Dermis microvascular lymphatic vessel endothelial cell (primary cell): Measurements from ENCODE around the gene MMD2. TPM values are rescaled to one million over a fixed set of nuclear protein-coding genes. Genes with fewer than 3 reads are reported as not detected.
"Not testable (repeated sequence)": the region's sequence is repeated elsewhere in the genome, so short reads cannot be mapped to it uniquely, and the experiment has no call there.

ENCODE experiments used
- DNase-seq, 2 donors: peaks; one replicate each; pipeline versions ENCODE4 v3.0.0 to v3.0.0-alpha.2; 2010; ENCODE audit warnings: low read depth in 2 of 2
- total RNA-seq: library from RNA; depleted of rRNA; stranded (reverse); fragments of >200 nt; gene quantifications from 2 replicates; pipeline ENCODE4 v1.2.1, GENCODE V29; 2014

MMD2 gene, protein sequence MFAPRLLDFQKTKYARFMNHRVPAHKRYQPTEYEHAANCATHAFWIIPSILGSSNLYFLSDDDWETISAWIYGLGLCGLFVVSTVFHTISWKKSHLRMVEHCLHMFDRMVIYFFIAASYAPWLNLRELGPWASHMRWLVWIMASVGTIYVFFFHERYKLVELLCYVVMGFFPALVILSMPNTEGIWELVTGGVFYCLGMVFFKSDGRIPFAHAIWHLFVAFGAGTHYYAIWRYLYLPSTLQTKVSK
- not detected in 2 replicates for total RNA-seq

DNA sequence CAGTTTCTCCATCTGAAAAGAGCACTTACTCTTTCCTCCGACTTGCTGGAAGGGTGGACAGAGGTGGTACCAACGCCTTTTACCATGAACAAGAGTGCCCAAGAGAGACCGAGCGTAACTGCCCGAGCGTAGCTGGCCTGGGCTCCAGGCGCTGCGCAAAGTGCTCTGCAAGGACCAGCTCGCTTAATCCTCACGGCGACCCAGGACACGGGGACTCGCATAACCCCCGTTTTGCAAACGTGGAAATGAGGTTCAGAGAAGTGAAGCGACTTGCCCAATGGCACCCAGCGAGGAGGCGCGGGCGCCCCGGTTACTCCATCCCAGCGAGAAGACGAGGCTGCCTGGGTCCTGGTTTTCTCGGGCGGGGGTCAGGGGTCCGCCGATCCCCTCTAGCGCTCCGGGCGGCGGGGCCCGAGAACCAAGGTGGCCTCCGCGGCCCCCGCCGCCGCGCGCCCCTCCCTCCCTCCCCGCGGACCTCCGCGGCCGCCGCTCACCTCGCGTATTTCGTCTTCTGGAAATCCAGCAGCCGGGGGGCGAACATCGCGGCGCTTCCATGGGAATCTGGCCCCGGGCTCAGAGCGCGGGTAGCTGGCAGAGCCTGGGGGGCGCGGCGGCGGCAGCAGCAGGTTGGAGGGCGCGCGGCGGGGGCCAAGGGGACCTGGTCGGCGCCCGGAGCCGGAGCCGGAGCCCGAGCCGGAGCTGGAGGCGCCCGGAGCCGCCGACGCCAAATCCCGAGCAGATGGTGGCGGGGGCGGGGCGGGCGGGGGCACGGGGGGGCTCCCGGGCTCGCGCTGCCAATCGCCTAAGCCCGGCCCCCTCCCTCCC is at the start of gene MMD2:
Gene MMD2, minus strand, starts transcription at position 711 of the 825 bp plus-strand sequence. Its CDS starts 170 bp downstream, at position 541.
- DNase-seq: no peak

DNA sequence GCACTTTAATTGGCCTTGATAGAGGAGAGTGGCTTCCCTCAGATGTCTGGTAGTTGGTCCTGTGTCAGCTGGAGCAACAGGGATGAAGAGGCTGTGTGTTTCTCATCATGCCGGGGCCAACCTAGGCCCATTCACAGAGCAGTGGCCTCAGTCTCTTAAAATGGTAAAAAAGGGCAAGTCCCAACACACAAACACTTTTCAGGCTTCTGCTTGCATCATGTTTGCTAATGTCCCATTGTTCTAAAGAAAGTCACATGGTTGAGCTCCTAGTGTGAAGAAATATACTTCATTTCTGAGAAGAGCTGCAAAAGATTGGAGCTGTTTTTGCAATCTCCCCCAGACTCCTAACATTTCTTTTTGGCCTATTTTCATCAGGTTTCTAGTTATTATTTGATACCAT is 46.1 kb upstream of the MMD2 start:
- no peak for DNase-seq

DNA sequence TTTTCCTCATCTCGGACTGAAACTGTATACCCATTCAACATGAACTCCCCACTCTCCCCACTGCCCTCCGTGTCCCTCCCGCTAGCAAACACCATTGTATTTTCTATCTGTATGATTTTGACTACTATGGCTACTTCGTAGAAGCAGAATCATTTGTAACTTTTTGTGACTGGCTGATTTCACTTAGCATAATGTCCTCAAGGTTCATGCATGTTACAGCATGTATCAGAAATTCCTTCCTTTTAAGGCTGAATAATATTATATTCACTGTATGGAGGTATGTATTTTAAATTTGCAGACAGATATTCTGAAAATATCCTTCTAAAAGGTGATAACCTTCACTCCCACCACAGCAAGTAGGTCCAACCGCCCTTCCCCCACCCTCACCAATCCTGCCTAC is 42.9 kb upstream of the MMD2 start:
- DNase-seq: no peak

DNA sequence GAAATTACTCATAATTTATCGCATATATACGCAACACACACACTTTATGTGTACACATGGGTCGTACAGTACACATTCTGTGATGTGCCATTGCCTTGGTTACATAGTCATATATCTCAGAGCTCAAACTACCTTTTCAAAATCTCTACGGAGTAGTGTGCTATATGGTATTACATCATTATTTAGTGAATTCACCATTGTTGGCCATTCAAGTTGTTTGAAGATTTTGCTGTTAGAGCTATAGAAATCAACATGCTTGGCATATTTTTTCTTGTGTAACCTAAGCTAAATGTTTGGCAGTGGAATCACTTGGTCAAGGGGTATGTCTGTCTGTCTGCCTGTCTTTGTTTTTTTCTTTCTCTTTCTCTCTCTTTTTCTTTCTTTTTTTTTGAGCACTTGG is 42.0 kb upstream of the MMD2 start:
- DNase-seq: no peak

DNA sequence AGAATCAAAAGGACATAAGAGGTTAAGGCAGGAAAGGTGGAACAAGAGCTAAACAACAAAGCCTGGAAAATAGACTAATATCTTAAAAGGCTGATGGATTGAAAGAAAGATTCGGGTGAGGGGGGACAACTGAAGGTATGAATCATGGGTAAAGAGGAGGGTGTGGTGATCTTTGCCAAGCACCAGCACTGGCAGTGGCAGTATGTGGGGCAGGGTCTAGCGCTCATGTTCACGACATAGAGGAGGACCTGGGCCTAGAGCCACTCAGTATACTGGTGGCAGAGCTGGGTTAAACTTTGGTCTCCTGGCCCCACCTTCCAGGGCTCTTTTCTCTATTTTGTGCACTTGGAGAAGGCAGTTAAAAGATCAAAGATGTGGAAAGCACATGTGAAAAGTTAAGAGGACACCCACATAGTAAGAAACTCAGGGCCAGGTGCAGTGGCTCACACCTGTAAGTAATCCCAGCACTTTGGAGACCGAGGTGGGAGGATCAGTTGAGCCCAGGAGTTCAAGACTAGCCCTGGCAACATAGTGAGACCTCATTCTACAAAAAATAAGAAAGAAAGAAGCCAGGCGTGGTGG is 40.5 kb upstream of the MMD2 start:
- DNase-seq: no peak

DNA sequence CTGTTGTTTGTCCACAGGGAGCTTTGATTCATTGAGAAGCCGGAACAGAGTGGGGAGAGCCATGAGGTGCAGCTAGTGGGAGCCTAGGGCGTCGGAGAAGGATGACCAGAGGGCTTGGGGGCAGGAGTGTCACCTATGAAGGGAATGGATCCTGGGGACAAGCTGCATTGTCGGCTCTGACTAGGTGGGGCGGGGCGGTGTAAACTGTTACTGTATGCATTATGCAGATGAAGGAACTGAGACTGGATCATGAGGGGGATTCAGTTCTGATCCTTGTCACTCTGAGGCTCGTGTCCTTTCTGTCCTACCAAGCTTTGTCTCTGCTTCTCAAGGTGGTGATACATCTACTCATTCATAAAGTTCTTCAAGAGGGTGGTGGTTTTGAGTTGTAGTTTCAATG is 39.9 kb upstream of the MMD2 start:
- DNase-seq: no peak

DNA sequence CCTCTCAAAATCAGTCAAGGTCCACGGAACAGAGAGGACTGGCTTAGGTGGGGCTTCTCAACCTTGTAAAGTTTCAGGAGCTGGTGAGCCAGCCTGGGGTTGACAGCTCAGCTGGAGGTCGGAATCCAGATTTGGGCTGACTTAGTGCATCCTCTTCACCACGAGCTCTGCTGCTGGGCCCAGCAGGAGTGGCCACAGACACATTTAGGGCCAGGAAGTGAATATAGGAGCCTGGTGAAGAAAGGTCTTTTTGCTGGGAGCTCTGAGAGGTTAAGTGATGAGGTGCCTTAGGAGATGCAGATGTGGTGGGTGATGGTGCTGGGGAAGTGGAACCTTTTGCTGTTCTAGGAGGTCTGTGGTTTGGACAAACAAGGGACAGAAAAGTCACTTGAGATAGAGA is 39.3 kb upstream of the MMD2 start:
- DNase-seq: no peak

DNA sequence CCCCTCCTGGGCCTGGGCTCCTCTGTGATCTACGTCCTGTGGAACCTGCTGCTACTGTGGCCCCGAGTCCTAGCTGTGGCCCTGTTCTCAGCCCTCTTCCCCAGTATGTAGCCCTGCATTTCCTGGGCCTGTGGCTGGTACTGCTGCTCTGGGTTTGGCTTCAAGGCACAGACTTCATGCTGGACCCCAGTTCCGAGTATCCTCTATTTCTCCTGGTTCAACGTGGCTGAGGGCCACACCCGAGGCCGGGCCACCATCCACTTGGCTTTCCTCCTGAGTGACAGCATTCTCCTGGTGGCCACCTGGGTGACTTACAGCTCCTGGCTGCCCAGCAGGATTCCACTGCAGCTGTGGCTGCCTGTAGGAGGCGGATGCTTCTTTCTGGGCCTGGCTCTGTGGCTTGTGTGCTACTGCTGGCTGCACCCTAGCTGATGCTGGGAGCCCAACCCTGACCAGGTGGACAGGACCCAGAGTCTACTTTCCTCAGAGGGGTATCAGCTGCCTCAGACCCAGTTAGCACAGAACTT is 37.8 kb upstream of the MMD2 start:
- DNase-seq: no peak

DNA sequence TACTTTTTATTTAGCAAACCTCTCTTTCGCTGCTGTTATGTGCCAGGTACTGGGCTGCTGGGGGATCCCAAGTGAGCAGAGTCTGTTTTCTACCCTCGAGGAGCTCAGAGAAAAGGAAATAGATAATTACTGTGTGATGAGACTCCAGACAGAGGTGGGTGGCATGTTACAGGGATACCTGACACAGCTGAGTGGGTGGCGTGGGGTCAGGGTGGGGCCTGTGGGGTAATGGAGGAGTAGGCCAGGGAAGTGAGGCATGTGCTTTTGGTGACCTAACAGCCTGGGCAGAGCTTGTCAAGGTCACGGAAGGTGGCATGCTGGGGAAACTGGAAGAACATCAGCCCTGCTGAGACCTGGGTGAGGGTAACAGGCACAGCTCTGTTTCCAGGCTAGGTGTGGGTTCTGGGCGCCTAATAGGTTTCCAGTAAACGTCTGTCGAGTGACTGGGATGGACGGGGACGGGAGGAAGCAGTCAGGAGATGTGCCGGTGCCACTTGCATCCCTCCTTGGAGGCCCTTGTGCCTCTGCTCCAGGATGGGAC is 36.5 kb upstream of the MMD2 start:
- no peak for DNase-seq

DNA sequence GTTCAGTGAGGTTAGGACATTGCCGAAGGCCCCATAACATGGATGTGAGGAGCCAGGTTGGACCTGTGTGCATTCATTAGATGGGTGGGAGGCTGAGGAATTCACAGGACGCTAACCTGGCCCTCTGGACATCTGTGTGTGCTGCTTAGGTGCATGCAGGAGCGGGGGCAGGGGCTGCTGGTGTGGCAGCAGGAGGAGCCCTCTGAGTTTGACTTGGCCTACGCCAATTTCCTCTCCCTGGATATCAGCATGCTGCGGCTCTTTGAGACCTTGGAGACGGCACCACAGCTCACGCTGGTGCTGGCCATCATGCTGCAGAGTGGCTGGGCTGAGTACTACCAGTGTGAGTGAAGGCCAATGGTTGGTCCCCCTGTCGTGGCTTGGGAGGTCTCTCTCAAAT is 34.5 kb upstream of the MMD2 start:
- DNase-seq: no peak

DNA sequence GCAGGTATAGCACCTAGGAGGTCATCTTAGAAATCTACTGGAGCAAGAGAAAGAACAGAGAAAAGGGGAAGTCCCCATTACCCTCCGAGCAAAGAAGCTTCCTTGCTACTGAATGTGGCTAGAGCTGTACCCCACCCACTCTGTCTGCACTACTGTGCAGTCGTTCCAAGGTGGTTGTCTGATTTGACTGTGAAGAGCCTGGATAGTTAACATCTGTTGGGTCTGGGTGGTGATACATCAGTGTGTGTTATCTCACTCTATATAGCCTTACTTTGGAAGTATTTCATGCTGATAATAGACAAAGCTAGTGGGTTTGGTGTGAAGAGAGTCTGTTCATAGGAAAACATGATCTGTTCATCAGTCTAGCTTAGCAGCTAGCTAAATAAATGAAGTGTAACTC is 23.8 kb upstream of the MMD2 start:
- not testable (repeated sequence) for DNase-seq

DNA sequence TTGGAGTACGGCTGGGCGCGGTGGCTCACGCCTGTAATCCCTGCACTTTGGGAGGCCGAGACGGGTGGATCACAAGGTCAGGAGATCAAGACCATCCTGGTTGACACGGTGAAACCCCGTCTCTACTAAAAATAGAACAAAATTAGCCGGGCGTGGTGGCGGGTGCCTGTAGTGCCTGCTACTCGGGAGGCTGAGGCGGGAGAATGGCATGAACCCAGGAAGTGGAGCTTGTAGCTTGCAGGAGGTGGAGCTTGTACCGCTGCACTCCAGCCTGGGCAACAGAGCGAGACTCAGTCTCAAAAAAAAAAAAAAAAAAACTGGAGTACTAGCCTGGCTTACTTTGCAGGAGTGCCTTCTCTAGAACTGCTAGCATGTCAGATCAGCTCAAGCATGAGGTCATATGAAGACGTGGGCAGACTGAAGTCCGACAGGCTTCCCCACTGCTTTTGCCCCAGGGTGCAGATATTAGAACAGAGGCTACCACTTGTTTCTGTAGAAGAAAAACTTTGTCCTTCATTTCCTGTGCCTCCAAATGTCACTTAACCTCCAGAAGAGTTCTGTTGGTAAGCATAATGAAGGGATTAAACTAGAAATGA is 22.4 kb upstream of the MMD2 start:
- not testable (repeated sequence) for DNase-seq

DNA sequence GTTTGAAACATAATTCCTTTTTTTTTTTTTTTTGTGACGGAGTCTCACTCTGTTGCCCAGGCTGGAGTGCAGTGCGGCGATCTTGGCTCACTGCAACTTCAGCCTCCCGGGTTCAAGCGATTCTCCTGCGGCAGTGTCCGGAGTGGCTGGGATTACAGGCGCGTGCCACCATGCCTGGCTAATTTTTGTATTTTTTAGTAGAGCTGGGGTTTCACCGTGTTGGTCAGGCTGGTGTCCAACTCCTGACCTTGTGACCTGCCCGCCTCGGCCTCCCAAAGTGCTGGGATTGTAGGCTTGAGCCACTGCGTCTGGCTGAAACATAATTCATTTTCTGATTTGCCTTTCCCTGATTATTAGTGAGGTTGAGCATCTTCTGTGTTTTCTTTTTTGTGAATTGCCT is 16.6 kb upstream of the MMD2 start:
- DNase-seq: not testable (repeated sequence)

DNA sequence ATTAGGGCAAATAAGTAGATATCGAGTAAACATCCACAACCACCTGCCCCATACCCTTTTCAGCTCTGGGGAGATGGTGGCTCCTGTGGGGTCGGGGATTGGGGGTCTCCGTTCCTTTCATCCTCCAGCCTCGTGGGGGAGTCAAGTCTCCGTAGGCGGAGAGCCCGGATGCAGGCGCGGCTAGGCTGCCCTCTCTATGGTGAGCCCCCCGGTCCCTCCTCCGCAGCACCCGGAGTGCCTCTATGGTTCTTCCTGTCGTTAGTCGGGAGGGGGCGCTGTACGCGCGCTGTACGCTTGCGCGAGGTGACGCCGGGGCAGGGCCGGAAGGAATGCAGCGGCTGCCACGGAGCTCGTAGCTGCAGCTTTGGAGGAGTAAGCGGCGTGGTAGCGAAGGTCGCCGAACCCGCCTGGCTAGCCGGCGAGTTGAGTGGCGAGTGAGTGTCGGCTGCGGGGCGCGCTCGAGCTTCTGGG is 14.8 kb upstream of the MMD2 start:
- DNase-seq: peak; percentile 81 to 93

DNA sequence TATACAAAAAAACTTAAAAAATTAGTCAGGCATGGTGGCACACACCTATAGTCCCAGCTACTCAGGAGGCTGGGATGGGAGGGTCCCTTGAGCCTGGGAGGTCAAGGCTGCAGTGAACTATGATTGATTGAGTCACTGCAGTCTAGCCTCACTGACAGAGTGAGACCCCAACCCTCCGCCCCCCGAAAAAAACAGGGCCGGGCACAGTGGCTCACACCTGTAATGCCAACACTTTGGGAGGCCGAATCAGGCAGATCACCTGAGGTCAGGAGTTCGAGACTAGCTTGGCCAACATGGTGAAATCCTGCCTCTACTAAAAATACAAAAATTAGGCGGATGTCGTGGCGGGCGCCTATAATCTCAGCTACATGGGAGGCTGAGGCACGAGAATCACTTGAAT is 13.5 kb upstream of the MMD2 start:
- not testable (repeated sequence) for DNase-seq

DNA sequence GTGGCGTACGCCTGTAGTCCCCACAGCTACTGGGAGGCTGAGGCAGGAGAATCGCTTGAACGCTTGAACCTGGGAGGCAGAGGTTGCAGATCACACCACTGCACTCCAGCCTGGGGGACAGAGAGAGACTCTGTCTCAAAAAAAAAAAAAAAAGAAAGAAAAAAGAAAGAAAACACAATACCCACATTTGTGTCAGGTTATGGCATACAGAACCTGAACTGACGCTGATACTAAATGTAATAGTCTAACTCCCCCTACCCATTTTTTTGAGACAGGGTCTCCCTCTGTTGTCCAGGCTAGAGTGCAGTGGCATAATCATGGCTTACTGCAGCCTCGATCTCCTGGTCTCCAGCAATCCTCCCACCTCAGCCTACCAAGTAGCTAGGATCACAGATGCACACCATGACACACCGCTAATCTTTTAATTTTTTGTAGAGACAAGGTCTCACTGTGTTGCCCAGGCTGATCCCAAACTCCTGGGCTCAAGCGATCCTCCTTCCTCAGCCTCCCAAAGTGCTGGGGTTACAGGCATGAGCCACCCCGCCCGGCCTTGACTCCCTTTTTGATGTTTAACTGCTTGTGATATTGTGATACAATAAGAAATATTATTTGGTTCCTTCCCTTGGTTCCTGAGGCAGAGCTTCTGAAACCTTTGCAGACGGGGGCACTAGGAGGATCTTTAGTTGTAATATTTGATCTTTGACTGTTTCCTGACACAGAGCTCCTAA is 6.5 kb upstream of the MMD2 start:
- DNase-seq: no peak

DNA sequence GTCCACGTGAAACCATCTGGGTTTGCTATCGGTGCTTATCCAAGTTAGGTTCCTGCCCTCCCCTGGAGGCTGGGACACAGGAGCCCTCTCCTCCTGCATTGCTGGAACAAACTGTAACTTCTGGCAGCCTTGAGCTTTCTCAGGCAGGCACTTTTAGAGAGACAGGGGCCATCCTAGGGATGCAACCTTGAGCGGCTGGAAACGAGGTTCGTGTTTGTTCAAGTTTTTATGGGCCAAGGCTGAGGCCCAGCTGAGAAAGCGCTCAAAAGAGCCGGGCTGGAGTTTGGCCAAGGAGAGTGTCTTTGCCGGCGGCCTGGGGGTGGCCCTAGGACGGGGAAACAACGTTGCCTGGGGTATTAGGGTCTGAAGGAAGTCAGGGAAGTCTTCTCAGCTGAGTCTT is 5.5 kb upstream of the MMD2 start:
- DNase-seq: no peak

DNA sequence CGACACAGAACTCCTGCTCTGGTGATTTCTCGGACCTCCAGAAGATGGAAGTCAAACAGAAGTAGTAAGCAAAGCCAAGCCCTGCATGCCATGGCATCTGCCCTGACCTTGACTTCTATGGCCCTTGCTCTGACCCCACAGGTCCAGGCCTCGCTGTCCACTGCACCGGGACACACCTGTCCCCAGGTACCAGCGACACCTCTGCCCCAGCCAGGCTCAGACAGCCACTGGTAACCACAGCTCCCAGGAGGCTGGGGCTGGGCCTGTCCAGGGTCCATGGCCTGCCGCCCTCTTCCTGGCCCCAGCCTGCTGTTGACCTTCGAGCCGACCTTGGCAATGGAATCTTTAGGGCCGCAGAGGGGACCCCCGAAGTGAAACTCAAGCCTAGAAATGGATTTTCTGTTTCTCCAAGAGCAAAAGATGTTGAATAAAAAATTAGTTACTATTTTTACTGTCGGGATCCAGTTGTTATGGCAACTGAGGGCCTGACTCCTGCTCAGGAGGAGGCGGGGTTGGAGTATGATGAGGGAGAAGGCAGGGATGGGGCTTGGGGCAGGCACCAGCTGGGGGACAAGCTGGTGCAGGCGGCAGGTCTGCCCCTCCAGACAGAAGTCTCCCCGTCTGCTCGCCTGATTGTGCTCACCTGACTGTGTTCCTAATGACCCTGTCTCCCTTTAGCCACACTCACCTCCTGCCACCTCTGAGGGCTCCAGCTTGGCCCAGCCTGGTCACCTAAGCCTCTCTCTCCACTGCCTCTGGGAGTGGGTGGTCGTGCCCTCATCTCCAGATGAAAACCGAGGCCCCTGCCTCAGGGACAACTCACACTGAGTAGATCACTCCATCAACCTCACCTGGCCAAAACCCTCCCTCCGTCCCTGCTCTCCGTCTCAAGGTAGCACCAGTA is 4.1 kb upstream of the MMD2 start:
- no peak for DNase-seq

DNA sequence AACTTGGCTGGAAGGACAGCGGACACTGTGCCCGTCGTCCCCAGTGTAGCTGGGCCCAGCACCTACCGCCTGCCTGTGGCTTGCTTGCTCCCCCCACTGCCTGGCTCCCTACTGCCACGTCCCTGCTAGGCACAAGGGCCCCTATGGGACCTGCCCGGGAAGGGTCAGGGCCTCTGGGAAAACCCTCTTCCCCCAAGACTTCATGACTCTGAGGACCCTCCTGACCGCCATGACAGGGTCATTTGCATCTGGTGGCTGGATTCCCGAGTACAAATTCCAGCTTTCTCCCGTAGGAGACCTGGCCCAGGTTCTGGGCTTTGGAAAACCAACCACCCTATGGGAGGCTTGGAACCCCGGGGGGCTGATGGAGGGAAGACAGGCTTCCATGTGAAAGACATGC is 1.4 kb upstream of the MMD2 start:
- DNase-seq: no peak

DNA sequence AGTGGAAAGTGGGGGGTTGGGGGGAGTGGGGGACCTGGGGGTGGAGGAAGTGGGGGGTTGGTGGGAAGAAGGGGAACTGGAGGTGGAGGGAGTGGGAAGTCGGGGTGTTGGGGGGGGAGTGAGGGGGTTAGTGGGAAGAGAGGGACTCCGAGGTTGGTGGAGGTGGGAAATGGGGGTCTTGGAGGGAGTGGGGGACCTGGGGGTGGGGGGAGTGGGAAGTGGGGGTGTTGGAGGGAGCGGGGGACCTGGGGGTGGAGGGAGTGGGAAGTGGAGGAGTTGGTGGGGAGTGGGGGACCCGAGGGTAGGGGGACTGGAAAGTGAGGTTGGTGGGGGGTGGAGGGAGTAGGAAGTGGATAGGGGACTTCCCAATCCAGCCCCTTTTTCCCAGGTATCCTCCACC is 906 bp upstream of the MMD2 start:
- no peak for DNase-seq
